Measurements from ENCODE around the gene PPM1H.

PPM1H gene

DNA sequence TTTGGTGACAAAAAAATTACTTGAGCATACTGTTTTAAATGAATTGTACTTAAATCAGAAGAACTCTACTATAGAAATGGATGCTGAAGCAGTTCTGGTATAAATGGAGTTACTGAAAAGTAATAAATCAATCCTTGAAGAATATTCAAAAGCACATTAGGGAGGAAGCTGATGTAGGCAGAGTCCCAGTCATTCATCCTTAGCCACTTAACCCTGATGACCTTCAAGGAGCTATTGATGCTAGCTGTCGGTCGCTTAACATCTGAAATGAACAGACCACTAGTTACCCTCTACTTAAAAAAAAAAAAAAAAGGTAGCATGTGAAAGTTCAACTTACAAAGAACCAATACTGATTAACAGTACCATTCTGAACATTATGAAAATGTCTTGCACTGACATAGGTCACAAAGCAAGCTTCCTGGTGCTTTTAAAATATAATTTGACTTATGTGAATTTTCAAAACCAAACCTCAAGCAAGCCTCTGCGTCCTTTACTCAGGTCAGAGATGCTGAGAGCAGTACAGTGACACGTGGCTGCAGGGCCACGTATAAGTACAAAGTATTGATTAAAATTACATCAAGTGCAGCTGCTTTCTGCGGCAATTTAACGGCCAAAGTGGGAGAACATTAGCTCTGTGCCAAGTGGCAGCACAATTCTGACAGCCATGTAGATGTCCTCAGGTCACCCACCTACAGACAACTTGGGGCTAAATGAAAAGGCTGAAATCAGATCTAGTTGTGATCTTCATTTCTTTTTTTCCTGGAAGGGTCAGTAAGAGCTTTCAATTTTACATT lies 18.1 kb downstream of the PPM1H start:
- Histone ChIP-seq H3K27ac (ENCODE audit: extremely low read depth, low read depth, low read length) (no peak overlapping the region), H3K4me1 (ENCODE audit: control insufficient read depth, insufficient read depth, low read length) (peaks cover 34% of the 10 kb centered on the region), H3K4me3 (ENCODE audit: low read depth, low read length) (no peak overlapping the region), H3K9me3 (ENCODE audit: control insufficient read depth, insufficient read depth, low read depth, low read length) (no peaks in the 10 kb centered on the region), H3K36me3 (ENCODE audit: control insufficient read depth in 2 of 2, insufficient read depth in 1 of 2, low read length in 2 of 2) (no peaks in the 10 kb centered on the region)
- ChIA-PET POLR2A (interaction anchor here (0.6 to 1.4 kb wide), 3 partner anchors 18 to 1692 kb away, joined by 3 to 4 read pairs (median 3); partner anchors contain the start of gene PPM1H), CTCF (interaction anchor here (2.4 kb wide), 1 partner anchor 18 kb away, joined by 7 read pairs; the partner anchor contains the start of gene PPM1H)
- TF ChIP-seq ZNF776 (tag by site-specific recombination; IDR thresholded peaks at IDR 0.05; ENCODE audit: borderline replicate concordance) (no peak), SP3 (tag by site-specific recombination; IDR thresholded peaks at IDR 0.05) (no peak), ZNF302 (tag by site-specific recombination; IDR thresholded peaks at IDR 0.05; ENCODE audit: low read depth) (no peak), ZNF664 (tag by site-specific recombination; IDR thresholded peaks at IDR 0.05) (no peak), ZEB2 (tag by site-specific recombination; IDR thresholded peaks at IDR 0.05) (no peak), ZNF555 (tag by site-specific recombination; conservative IDR thresholded peaks at IDR 0.05) (no peak)
- TF ChIP-seq, protein P1, sequence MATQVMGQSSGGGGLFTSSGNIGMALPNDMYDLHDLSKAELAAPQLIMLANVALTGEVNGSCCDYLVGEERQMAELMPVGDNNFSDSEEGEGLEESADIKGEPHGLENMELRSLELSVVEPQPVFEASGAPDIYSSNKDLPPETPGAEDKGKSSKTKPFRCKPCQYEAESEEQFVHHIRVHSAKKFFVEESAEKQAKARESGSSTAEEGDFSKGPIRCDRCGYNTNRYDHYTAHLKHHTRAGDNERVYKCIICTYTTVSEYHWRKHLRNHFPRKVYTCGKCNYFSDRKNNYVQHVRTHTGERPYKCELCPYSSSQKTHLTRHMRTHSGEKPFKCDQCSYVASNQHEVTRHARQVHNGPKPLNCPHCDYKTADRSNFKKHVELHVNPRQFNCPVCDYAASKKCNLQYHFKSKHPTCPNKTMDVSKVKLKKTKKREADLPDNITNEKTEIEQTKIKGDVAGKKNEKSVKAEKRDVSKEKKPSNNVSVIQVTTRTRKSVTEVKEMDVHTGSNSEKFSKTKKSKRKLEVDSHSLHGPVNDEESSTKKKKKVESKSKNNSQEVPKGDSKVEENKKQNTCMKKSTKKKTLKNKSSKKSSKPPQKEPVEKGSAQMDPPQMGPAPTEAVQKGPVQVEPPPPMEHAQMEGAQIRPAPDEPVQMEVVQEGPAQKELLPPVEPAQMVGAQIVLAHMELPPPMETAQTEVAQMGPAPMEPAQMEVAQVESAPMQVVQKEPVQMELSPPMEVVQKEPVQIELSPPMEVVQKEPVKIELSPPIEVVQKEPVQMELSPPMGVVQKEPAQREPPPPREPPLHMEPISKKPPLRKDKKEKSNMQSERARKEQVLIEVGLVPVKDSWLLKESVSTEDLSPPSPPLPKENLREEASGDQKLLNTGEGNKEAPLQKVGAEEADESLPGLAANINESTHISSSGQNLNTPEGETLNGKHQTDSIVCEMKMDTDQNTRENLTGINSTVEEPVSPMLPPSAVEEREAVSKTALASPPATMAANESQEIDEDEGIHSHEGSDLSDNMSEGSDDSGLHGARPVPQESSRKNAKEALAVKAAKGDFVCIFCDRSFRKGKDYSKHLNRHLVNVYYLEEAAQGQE (tag by site-specific recombination; IDR thresholded peaks at IDR 0.05): no peak
- TF ChIP-seq, protein P2, sequence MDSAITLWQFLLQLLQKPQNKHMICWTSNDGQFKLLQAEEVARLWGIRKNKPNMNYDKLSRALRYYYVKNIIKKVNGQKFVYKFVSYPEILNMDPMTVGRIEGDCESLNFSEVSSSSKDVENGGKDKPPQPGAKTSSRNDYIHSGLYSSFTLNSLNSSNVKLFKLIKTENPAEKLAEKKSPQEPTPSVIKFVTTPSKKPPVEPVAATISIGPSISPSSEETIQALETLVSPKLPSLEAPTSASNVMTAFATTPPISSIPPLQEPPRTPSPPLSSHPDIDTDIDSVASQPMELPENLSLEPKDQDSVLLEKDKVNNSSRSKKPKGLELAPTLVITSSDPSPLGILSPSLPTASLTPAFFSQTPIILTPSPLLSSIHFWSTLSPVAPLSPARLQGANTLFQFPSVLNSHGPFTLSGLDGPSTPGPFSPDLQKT (IDR thresholded peaks at IDR 0.05; ENCODE audit: borderline replicate concordance, low read depth, low read length): no peak

GRCh38 chr12:62915204-62915529 lies 19.8 kb downstream of the PPM1H start:
- CTCF ChIA-PET: no interaction called here
- no peaks in the 10 kb centered on the region for H3K9me3 ChIP-seq (ENCODE audit: control insufficient read depth, insufficient read depth, low read depth, low read length)
- H3K27ac ChIP-seq (ENCODE audit: extremely low read depth, low read depth, low read length): no peak overlapping the region
- no peaks in the 10 kb centered on the region for H3K36me3 ChIP-seq (ENCODE audit: control insufficient read depth in 2 of 2, insufficient read depth in 1 of 2, low read length in 2 of 2)
- POLR2A ChIA-PET: no interaction called here
- H3K4me3 ChIP-seq (ENCODE audit: low read depth, low read length): no peak overlapping the region
- H3K4me1 ChIP-seq (ENCODE audit: control insufficient read depth, insufficient read depth, low read length): peaks cover 34% of the 10 kb centered on the region
- TF ChIP-seq ZNF704 (tag by site-specific recombination; IDR thresholded peaks at IDR 0.05) (no peak), KLF9 (tag by site-specific recombination; IDR thresholded peaks at IDR 0.05; ENCODE audit: low read depth) (no peak), BCL11B (tag by site-specific recombination; IDR thresholded peaks at IDR 0.05; ENCODE audit: low read depth) (no peak), ZNF155 (tag by site-specific recombination; IDR thresholded peaks at IDR 0.05) (no peak), ZNF2 (tag by site-specific recombination; IDR thresholded peaks at IDR 0.05) (no peak), ZNF324 (tag by site-specific recombination; IDR thresholded peaks at IDR 0.05) (no peak), ZNF280D (tag by site-specific recombination; IDR thresholded peaks at IDR 0.05) (no peak), ZNF548 (tag by site-specific recombination; IDR thresholded peaks at IDR 0.05) (no peak), ZFP37 (tag by site-specific recombination; IDR thresholded peaks at IDR 0.05) (no peak)
- TF ChIP-seq, protein P3, sequence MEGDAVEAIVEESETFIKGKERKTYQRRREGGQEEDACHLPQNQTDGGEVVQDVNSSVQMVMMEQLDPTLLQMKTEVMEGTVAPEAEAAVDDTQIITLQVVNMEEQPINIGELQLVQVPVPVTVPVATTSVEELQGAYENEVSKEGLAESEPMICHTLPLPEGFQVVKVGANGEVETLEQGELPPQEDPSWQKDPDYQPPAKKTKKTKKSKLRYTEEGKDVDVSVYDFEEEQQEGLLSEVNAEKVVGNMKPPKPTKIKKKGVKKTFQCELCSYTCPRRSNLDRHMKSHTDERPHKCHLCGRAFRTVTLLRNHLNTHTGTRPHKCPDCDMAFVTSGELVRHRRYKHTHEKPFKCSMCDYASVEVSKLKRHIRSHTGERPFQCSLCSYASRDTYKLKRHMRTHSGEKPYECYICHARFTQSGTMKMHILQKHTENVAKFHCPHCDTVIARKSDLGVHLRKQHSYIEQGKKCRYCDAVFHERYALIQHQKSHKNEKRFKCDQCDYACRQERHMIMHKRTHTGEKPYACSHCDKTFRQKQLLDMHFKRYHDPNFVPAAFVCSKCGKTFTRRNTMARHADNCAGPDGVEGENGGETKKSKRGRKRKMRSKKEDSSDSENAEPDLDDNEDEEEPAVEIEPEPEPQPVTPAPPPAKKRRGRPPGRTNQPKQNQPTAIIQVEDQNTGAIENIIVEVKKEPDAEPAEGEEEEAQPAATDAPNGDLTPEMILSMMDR (tag by site-specific recombination; IDR thresholded peaks at IDR 0.05): no peak
- TF ChIP-seq, protein P4, sequence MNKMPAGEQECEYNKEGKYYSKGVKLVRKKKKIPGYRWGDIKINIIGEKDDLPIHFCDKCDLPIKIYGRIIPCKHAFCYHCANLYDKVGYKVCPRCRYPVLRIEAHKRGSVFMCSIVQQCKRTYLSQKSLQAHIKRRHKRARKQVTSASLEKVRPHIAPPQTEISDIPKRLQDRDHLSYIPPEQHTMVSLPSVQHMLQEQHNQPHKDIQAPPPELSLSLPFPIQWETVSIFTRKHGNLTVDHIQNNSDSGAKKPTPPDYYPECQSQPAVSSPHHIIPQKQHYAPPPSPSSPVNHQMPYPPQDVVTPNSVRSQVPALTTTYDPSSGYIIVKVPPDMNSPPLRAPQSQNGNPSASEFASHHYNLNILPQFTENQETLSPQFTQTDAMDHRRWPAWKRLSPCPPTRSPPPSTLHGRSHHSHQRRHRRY (tag by site-specific recombination; IDR thresholded peaks at IDR 0.05): no peak
- TF ChIP-seq, protein P5, sequence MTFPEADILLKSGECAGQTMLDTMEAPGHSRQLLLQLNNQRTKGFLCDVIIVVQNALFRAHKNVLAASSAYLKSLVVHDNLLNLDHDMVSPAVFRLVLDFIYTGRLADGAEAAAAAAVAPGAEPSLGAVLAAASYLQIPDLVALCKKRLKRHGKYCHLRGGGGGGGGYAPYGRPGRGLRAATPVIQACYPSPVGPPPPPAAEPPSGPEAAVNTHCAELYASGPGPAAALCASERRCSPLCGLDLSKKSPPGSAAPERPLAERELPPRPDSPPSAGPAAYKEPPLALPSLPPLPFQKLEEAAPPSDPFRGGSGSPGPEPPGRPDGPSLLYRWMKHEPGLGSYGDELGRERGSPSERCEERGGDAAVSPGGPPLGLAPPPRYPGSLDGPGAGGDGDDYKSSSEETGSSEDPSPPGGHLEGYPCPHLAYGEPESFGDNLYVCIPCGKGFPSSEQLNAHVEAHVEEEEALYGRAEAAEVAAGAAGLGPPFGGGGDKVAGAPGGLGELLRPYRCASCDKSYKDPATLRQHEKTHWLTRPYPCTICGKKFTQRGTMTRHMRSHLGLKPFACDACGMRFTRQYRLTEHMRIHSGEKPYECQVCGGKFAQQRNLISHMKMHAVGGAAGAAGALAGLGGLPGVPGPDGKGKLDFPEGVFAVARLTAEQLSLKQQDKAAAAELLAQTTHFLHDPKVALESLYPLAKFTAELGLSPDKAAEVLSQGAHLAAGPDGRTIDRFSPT (tag by site-specific recombination; IDR thresholded peaks at IDR 0.05): no peak
